SH-SY5Y (cell line): ENCODE data around the gene CLEC16A.

Experiments
- GATA2 ChIP-seq: IDR thresholded peaks from 2 replicates; pipeline ENCODE4 v1.6.1; 2011; ENCODE audit warnings: mild to moderate bottlenecking, low read depth, low read length
- GATA3 ChIP-seq: IDR thresholded peaks from 2 replicates; pipeline ENCODE4 v1.6.1; 2011; ENCODE audit warnings: low read depth, mild to moderate bottlenecking, low read length, moderate library complexity

GRCh38 chr16:11160676-11161115, 216.3 kb downstream of the CLEC16A start:
- TF ChIP-seq GATA2 (no peak), GATA3 (no peak)
